ENCODE results near the gene ECM2.

Gene ECM2

GRCh38 chr9:92525306-92525705 is 10.5 kb downstream of the ECM2 start:
- H3K9me3 ChIP-seq (replicated peaks; ENCODE audit: insufficient read depth, low read length): no peaks in the 10 kb centered on the region
- H3K9ac ChIP-seq (ENCODE audit: low read length): no peak overlapping the region
- no peaks in the 10 kb centered on the region for H3K79me2 ChIP-seq (ENCODE audit: low read length)
- H3K36me3 ChIP-seq (replicated peaks; ENCODE audit: insufficient read depth, low read length): no peaks in the 10 kb centered on the region
- no peak for TF ChIP-seq EZH2phosphoT487 (IDR thresholded peaks at IDR 0.05; ENCODE audit: low read length)
- no peak for TF ChIP-seq EZH2 (optimal IDR thresholded peaks at IDR 0.05; ENCODE audit: low read depth, low read length)
- TF ChIP-seq CTCF (IDR thresholded peaks at IDR 0.05; ENCODE audit: low read length): no peak
- H2AFZ ChIP-seq (ENCODE audit: low read length): no peak overlapping the region
- no peaks in the 10 kb centered on the region for H4K20me1 ChIP-seq (ENCODE audit: insufficient read depth, low read length)
- H3K4me2 ChIP-seq (ENCODE audit: low read depth, low read length): no peak overlapping the region
- H3K4me3 ChIP-seq (ENCODE audit: low read length): no peak overlapping the region
- DNase-seq: no peak
- no peaks in the 10 kb centered on the region for H3K9me2 ChIP-seq (replicated peaks; ENCODE audit: insufficient read depth, low read length)
- no peak overlapping the region for H3K27ac ChIP-seq (ENCODE audit: low read length)
- peaks cover 2% of the 10 kb centered on the region; the same call in 1 of the 2 replicates for H3F3A ChIP-seq (ENCODE audit: insufficient read depth, low read length)
- H3K27me3 ChIP-seq (replicated peaks; ENCODE audit: insufficient read depth, low read length): no peaks in the 10 kb centered on the region
- no peaks in the 10 kb centered on the region for H3K4me1 ChIP-seq (ENCODE audit: low read length)

- H3K27me3 ChIP-seq (replicated peaks; ENCODE audit: insufficient read depth, low read length): no peaks in the 10 kb centered on the region
- TF ChIP-seq EZH2phosphoT487 (IDR thresholded peaks at IDR 0.05; ENCODE audit: low read length) (no peak), CTCF (IDR thresholded peaks at IDR 0.05; ENCODE audit: low read length) (no peak), EZH2 (optimal IDR thresholded peaks at IDR 0.05; ENCODE audit: low read depth, low read length) (no peak)
- no peaks in the 10 kb centered on the region for H3K9me3 ChIP-seq (replicated peaks; ENCODE audit: insufficient read depth, low read length)
- no peak overlapping the region for H3K27ac ChIP-seq (ENCODE audit: low read length)
- DNase-seq: no peak
- no peak overlapping the region for H3K4me3 ChIP-seq (ENCODE audit: low read length)
- H3K36me3 ChIP-seq (replicated peaks; ENCODE audit: insufficient read depth, low read length): no peaks in the 10 kb centered on the region
- H2AFZ ChIP-seq (ENCODE audit: low read length): no peak overlapping the region
- no peaks in the 10 kb centered on the region for H3K4me1 ChIP-seq (ENCODE audit: low read length)
- no peak overlapping the region for H3K9ac ChIP-seq (ENCODE audit: low read length)
- H3K4me2 ChIP-seq (ENCODE audit: low read depth, low read length): no peak overlapping the region
- peaks cover 2% of the 10 kb centered on the region; the same call in 1 of the 2 replicates for H3F3A ChIP-seq (ENCODE audit: insufficient read depth, low read length)
- H3K9me2 ChIP-seq (replicated peaks; ENCODE audit: insufficient read depth, low read length): no peaks in the 10 kb centered on the region
- no peaks in the 10 kb centered on the region for H3K79me2 ChIP-seq (ENCODE audit: low read length)
- no peaks in the 10 kb centered on the region for H4K20me1 ChIP-seq (ENCODE audit: insufficient read depth, low read length)
Observed at GRCh38 chr9:92524881-92525280, 10.9 kb downstream of the ECM2 start.

- no peaks in the 10 kb centered on the region for H3K9me2 ChIP-seq (replicated peaks; ENCODE audit: insufficient read depth, low read length)
- TF ChIP-seq CTCF (IDR thresholded peaks at IDR 0.05; ENCODE audit: low read length) (no peak), EZH2phosphoT487 (IDR thresholded peaks at IDR 0.05; ENCODE audit: low read length) (no peak), EZH2 (optimal IDR thresholded peaks at IDR 0.05; ENCODE audit: low read depth, low read length) (no peak)
- DNase-seq: no peak
- H3K9me3 ChIP-seq (replicated peaks; ENCODE audit: insufficient read depth, low read length): no peaks in the 10 kb centered on the region
- no peaks in the 10 kb centered on the region for H4K20me1 ChIP-seq (ENCODE audit: insufficient read depth, low read length)
- no peak overlapping the region for H3K4me3 ChIP-seq (ENCODE audit: low read length)
- H3K9ac ChIP-seq (ENCODE audit: low read length): no peak overlapping the region
- no peak overlapping the region for H3K4me2 ChIP-seq (ENCODE audit: low read depth, low read length)
- no peak overlapping the region for H2AFZ ChIP-seq (ENCODE audit: low read length)
- no peaks in the 10 kb centered on the region for H3K36me3 ChIP-seq (replicated peaks; ENCODE audit: insufficient read depth, low read length)
- no peak overlapping the region for H3K27ac ChIP-seq (ENCODE audit: low read length)
- H3K4me1 ChIP-seq (ENCODE audit: low read length): no peaks in the 10 kb centered on the region
- H3K27me3 ChIP-seq (replicated peaks; ENCODE audit: insufficient read depth, low read length): no peaks in the 10 kb centered on the region
- no peaks in the 10 kb centered on the region for H3K79me2 ChIP-seq (ENCODE audit: low read length)
- no peaks in the 10 kb centered on the region for H3F3A ChIP-seq (ENCODE audit: insufficient read depth, low read length)
Observed at GRCh38 chr9:92522983-92523970, 12.5 kb downstream of the ECM2 start.

Measured in MM.1S (cell line).